HG03575 (cell line): ENCODE results near the gene TNN.
"Not testable (repeated sequence)": the region's sequence is repeated elsewhere in the genome, so short reads cannot be mapped to it uniquely, and the experiment has no call there.

ENCODE experiments used
- ATAC-seq: cut with Tn5 transposase; IDR thresholded peaks from one replicate; pipeline ENCODE4 v1.9.1; 2021; ENCODE audit not compliant: unreplicated experiment, insufficient number of reproducible peaks, low FRiP score; ENCODE audit errors: extremely low read depth

TNN gene

GRCh38 chr1:175067362-175068106, at the start of gene TNN:
Gene TNN, plus strand, starts transcription at chr1:175067833. Its CDS starts 9,586 bp downstream, at chr1:175077419.
- no peak for ATAC-seq

GRCh38 chr1:175019524-175019923, 48.1 kb upstream of the TNN start:
- ATAC-seq = no peak

GRCh38 chr1:175023043-175023921, 44.4 kb upstream of the TNN start, which contains the start of gene MRPS14:
Gene MRPS14, minus strand, starts transcription at chr1:175023425. Its CDS starts 17 bp downstream, at chr1:175023408.
- peak; percentile 76 for ATAC-seq

GRCh38 chr1:175023922-175024242, 43.8 kb upstream of the TNN start:
- ATAC-seq = not testable (repeated sequence)

GRCh38 chr1:175024773-175025172, 42.9 kb upstream of the TNN start:
- ATAC-seq = no peak

GRCh38 chr1:175033953-175034352, 33.7 kb upstream of the TNN start:
- no peak for ATAC-seq

- ATAC-seq = no peak
Observed at GRCh38 chr1:175034775-175035174, 32.9 kb upstream of the TNN start.

GRCh38 chr1:175035865-175036264, 31.8 kb upstream of the TNN start:
- no peak for ATAC-seq

GRCh38 chr1:175036476-175036875, 31.2 kb upstream of the TNN start:
- no peak for ATAC-seq

GRCh38 chr1:175037416-175037815, 30.2 kb upstream of the TNN start:
- no peak for ATAC-seq

GRCh38 chr1:175040324-175040879, 27.2 kb upstream of the TNN start:
- ATAC-seq = no peak

GRCh38 chr1:175042650-175043049, 25.0 kb upstream of the TNN start:
- ATAC-seq = no peak

GRCh38 chr1:175043824-175044223, 23.8 kb upstream of the TNN start:
- no peak for ATAC-seq

GRCh38 chr1:175044591-175044990, 23.0 kb upstream of the TNN start:
- not testable (repeated sequence) for ATAC-seq

GRCh38 chr1:175045097-175045496, 22.5 kb upstream of the TNN start:
- no peak for ATAC-seq

GRCh38 chr1:175045519-175045918, 22.1 kb upstream of the TNN start:
- ATAC-seq = no peak

GRCh38 chr1:175050992-175051391, 16.6 kb upstream of the TNN start:
- no peak for ATAC-seq

- ATAC-seq = no peak
Observed at GRCh38 chr1:175054736-175055135, 12.9 kb upstream of the TNN start.

GRCh38 chr1:175062339-175062738, 5.3 kb upstream of the TNN start:
- ATAC-seq = no peak

GRCh38 chr1:175062858-175063257, 4.8 kb upstream of the TNN start:
- ATAC-seq = no peak
